ENCODE measurements around the gene PLCL2. TPM values are rescaled to one million over a fixed set of nuclear protein-coding genes. Genes with fewer than 3 reads are reported as not detected.

Gene PLCL2
- total RNA-seq, 1 experiment from 2014 or later, result 32.1 TPM

- Mint-ChIP-seq H3K36me3 (ENCODE audit: insufficient read depth in 1 of 3, low read depth in 3 of 3) (peaks cover 0 to 20% (median 20%) of the 10 kb centered on the region in 3 experiments; a peak in 5 of 7 replicates), H3K4me1 (peaks cover 37% of the 10 kb centered on the region in 2 experiments), H3K4me3 (no peak overlapping the region), H3K27ac (peak overlapping the region in 2 of 3 experiments; percentile 2 to 81; a peak in 3 of 7 replicates), H3K27me3 (ENCODE audit: low read depth) (no peaks in the 10 kb centered on the region), H3K9me3 (no peaks in the 10 kb centered on the region)
- peaks cover 13% of the 10 kb centered on the region for H3K4me1 ChIP-seq (ENCODE audit: insufficient read depth, low read length)
- H3K23me2 ChIP-seq (ENCODE audit: insufficient read length, low read depth, low read length, poor library complexity, severe bottlenecking), result no peaks in the 10 kb centered on the region
- no peak overlapping the region for H4K8ac ChIP-seq (replicated peaks; ENCODE audit: insufficient read length, low read depth, low read length)
- no peak overlapping the region for H3T11ph ChIP-seq (ENCODE audit: low read length)
- H3K23ac ChIP-seq (ENCODE audit: insufficient read length, low read depth, low read length), result no peak overlapping the region
- H2AFZ ChIP-seq (ENCODE audit: low read length), result no peak overlapping the region
- no peak for DNase-seq
- no peak overlapping the region for H3K4ac ChIP-seq (ENCODE audit: low read depth, low read length)
- H2BK15ac ChIP-seq (ENCODE audit: low read depth, low read length), result no peak overlapping the region
- WGBS (ENCODE audit: extremely low coverage, insufficient read length, low lambda C conversion rate), result 100% methylated on average over 1 of the region's 4 CpGs
- H4K20me1 ChIP-seq (ENCODE audit: control insufficient read depth, insufficient read depth, insufficient read length), result no peaks in the 10 kb centered on the region
- no peak overlapping the region for H2BK120ac ChIP-seq (ENCODE audit: low read depth, low read length, poor library complexity, severe bottlenecking)
- no peak overlapping the region for H3K56ac ChIP-seq (ENCODE audit: insufficient read length, low read depth, low read length)
- no peaks in the 10 kb centered on the region for H3K79me2 ChIP-seq (ENCODE audit: insufficient read depth, low read length)
- H3K9me3 ChIP-seq (ENCODE audit: control insufficient read depth, low read depth, low read length), result no peaks in the 10 kb centered on the region
- H2BK5ac ChIP-seq (ENCODE audit: insufficient read length, low read length), result no peak overlapping the region
- no peak overlapping the region for H3K27ac ChIP-seq (ENCODE audit: insufficient read length, low read depth, low read length)
- H3K79me1 ChIP-seq (ENCODE audit: insufficient read depth, low read depth, low read length, poor library complexity, severe bottlenecking), result no peaks in the 10 kb centered on the region
- H3K18ac ChIP-seq (ENCODE audit: insufficient read length, low read depth, low read length), result no peak overlapping the region
- no peak overlapping the region for H4K91ac ChIP-seq (ENCODE audit: insufficient read length, low read depth, low read length)
- H3K9ac ChIP-seq (ENCODE audit: extremely low read depth, insufficient read length, low read length), result no peak overlapping the region
- no peak overlapping the region for H2BK12ac ChIP-seq (ENCODE audit: insufficient read length, low read depth, low read length)
- H3K27me3 ChIP-seq (ENCODE audit: insufficient read depth, low read length), result no peaks in the 10 kb centered on the region
- no peak overlapping the region for H3K4me2 ChIP-seq (ENCODE audit: insufficient read depth, insufficient read length, low read length)
- TF ChIP-seq CTCF (conservative IDR thresholded peaks at IDR 0.05), result no peak
- no peak overlapping the region for H2AK5ac ChIP-seq (ENCODE audit: insufficient read length, low read length)
- no peak overlapping the region for H4K5ac ChIP-seq (ENCODE audit: insufficient read length, low read depth, low read length)
- H3K14ac ChIP-seq (ENCODE audit: insufficient read depth, low read length), result no peak overlapping the region
- no peak overlapping the region for H2BK20ac ChIP-seq (ENCODE audit: low read depth, low read length, poor library complexity, severe bottlenecking)
Measured at GRCh38 chr3:17069754-17070153, 185.0 kb downstream of the PLCL2 start.
